T-helper 1 cell treated with Interleukin-12 subunit alpha and Interleukin-12 subunit beta and Interleukin-4 antibody, amounts not matched to agents 30 μg/mL and 1 μg/mL, for 36 hours (primary cell): Measurements from ENCODE around the gene CIROP.

Experiments
- H3K27ac Mint-ChIP-seq: one replicate; pipeline ENCODE4 v1.8.0; 2021; ENCODE audit warnings: mild to moderate bottlenecking, mixed read lengths
- H3K27me3 Mint-ChIP-seq: one replicate; pipeline ENCODE4 v1.8.0; 2021; ENCODE audit warnings: low read depth, mixed read lengths
- H3K36me3 Mint-ChIP-seq: one replicate; pipeline ENCODE4 v1.8.0; 2021; ENCODE audit warnings: low read depth, mixed read lengths
- H3K4me1 Mint-ChIP-seq: one replicate; pipeline ENCODE4 v1.8.0; 2021; ENCODE audit warnings: low read depth, mixed read lengths
- H3K4me3 Mint-ChIP-seq: one replicate; pipeline ENCODE4 v1.8.0; 2021; ENCODE audit warnings: mild to moderate bottlenecking, moderate library complexity, mixed read lengths
- H3K9me3 Mint-ChIP-seq: one replicate; pipeline ENCODE4 v1.8.0; 2021; ENCODE audit warnings: mixed read lengths

CIROP gene

DNA sequence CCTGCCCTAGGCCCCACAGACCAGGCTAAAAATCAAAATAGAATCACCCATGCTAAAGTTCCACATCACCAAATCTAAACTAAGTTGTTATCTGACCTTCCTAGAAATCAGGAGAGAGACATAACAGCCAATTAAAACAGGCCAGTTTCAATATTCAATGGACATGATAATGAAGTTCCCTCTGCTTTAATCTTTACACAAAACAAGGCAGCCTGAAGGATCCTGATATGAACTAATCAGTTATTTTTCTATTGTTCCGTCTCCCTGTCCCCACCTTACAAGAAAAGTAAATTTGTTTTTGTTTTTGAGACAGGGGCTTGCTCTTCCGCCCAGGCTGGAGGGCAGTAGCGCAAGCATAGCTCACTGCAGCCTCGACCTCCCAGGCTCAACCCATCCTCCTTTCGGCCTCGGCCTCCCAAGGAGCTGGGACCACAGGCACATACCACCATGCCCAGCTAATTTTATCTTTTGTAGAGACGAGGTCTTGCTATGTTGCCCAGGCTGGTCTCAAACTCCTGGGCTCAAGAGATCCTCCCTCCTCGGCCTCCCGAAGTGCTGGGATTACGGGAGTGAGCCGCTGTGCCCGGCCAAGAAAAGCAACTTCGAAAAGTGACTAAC is 19.7 kb upstream of the CIROP start:
- H3K4me1 Mint-ChIP-seq = peaks cover 27% of the 10 kb centered on the region
- peaks cover 20% of the 10 kb centered on the region for H3K27me3 Mint-ChIP-seq
- no peak overlapping the region for H3K4me3 Mint-ChIP-seq
- no peaks in the 10 kb centered on the region for H3K9me3 Mint-ChIP-seq
- H3K36me3 Mint-ChIP-seq = no peaks in the 10 kb centered on the region
- no peak overlapping the region for H3K27ac Mint-ChIP-seq

DNA sequence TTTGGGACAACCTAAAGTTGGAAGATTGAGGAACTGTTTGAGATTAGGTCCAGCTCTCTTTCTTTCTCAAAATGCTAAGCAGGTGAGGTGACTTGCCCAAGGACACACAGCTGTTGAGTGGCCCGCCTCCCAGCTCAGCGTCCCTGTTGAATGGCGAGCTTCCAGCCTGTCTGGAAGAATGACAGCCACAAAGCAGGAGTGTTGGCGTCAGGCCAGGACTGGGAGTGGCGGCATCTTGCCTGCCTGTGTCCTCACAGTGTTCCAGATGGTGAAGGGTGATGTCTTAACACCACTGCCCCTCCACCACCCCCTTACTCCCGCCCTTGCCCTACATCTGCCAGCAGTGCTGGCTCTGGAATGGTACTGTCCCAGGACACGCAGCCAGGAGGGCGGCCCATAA is 18.6 kb upstream of the CIROP start:
- Mint-ChIP-seq H3K36me3 (no peaks in the 10 kb centered on the region), H3K9me3 (no peaks in the 10 kb centered on the region), H3K4me3 (no peak overlapping the region), H3K27ac (no peak overlapping the region), H3K4me1 (peaks cover 29% of the 10 kb centered on the region), H3K27me3 (peaks cover 13% of the 10 kb centered on the region)

DNA sequence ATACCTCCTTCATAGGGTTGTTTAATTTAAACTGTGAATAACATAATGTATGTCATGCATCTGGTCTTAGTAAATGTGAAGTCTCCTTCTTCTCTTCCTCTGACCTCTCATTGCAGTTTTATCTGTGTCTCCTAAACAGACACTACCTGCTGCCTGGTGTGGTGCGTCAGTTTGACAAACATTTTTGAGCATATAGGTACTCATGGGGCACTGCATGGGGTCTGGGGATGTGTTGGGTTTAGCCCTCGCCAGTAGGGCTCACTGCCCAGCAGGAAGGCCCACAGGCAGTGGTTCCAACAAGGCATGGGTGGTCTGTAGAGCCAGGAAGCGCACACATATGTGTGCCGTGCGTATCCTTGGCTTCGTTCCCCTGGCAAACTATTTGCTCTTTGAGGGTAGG is 17.3 kb upstream of the CIROP start:
- Mint-ChIP-seq H3K27ac (no peak overlapping the region), H3K9me3 (no peaks in the 10 kb centered on the region), H3K4me1 (peaks cover 25% of the 10 kb centered on the region), H3K4me3 (no peak overlapping the region), H3K27me3 (peaks cover 13% of the 10 kb centered on the region), H3K36me3 (no peaks in the 10 kb centered on the region)

DNA sequence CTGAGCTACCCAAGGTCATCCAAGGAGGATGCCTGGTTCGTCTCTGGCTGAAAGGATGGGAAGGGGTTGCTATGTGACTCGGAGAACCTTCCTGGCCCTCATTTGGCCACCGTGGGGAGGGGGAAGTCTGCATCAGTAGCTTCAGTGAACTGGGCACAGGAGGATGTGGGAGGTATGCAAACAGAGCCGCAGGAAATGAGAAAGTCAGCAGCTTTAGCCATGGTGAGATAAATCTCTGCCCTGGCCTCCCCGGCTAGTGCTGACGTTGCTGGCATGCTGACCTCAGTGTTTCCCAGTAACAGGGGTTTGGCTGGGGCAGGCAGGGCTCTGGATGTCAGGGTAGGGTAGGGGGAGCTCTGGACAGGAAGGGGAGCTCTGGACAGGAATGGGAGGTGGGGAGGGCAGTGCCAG is 16.6 kb upstream of the CIROP start:
- Mint-ChIP-seq H3K4me1 (peaks cover 25% of the 10 kb centered on the region), H3K27me3 (peaks cover 13% of the 10 kb centered on the region), H3K9me3 (no peaks in the 10 kb centered on the region), H3K4me3 (no peak overlapping the region), H3K36me3 (no peaks in the 10 kb centered on the region), H3K27ac (no peak overlapping the region)

DNA sequence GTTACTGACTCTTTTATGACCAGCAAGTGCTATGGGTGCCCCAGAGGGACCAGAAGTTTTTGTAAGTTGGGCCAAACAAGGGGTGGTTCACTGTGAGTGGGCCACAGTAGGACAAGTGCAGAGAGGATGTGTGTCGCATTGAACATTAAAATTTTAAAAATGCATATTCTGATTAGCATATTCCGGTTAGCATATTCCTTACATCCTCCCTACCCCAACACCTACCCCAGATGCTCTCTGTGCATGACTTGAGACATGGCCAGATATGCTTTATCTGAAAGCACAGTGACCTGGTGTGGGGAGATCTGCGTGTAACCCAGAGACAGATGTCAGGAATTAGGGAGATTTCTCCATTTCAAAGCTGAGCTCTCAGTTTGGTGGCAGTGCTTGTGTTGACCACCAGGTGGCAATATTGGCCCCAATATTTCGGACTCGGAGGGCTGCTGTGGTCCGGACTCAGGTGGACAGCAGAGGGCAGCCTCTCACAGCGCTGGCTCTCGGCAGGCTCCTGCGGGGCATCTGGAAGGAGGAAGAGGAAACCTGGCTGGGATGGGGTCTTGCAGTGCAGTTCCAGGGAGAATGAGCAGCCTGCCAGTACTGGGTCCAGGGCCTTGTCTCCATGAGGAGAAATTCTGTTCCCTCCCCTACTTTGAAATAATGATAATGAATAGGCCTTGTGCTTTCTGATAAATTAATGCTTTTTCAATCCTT is 15.9 kb upstream of the CIROP start:
- Mint-ChIP-seq H3K27ac (peak overlapping the region; percentile 87), H3K9me3 (no peaks in the 10 kb centered on the region), H3K36me3 (no peaks in the 10 kb centered on the region), H3K27me3 (peaks cover 13% of the 10 kb centered on the region), H3K4me1 (peaks cover 25% of the 10 kb centered on the region), H3K4me3 (peak overlapping the region; percentile 52)

DNA sequence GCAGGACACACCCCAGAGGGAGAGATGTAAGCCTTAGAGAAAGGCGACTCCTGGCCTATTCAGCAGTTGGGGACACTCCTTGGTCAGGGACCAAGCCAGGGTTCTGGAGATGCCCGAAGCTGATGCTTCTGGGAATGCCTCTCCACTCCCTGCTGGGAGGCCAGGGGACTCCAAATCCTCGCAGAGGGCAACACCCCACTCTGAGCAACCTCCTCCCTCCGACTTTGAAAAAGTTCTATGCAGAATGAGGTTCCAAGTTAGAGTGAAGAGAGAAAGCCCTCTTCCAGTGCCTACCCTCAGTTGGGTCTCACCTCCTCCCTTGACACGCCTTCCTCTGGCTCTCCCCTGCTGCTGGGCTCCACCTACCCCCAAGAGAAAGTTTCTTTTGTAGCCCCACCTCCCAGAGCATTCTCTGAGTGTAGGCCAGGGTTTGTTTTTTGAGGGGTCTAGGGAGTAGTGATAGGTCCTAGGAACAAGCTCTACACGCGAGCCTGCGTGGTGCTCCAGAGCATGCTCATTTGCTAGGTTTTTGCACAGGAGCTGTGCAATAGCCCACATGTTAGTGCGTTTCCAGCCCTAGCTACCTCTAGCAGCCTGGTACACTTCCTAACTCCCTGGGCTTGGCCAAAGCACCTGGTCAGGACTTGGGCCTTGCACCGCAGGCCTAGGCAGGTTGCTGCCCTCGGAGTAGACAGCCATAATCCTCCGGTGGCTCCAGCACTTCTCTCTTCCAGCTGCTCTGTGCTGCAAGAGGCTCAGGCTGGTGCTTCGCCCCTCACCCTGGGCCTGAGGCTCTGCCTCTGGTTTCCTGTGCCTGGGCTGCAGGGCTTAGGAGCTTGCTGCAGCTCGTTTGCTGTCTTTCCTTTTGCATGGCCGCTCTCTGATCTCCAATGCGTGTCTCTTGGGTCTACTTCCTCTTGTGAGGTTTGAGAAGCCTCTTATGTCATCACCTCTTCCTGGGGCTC is 14.9 kb upstream of the CIROP start:
- Mint-ChIP-seq H3K27ac (peak overlapping the region; percentile 87), H3K36me3 (no peaks in the 10 kb centered on the region), H3K9me3 (no peaks in the 10 kb centered on the region), H3K4me3 (peak overlapping the region; percentile 40), H3K4me1 (peaks cover 29% of the 10 kb centered on the region), H3K27me3 (peaks cover 16% of the 10 kb centered on the region)

DNA sequence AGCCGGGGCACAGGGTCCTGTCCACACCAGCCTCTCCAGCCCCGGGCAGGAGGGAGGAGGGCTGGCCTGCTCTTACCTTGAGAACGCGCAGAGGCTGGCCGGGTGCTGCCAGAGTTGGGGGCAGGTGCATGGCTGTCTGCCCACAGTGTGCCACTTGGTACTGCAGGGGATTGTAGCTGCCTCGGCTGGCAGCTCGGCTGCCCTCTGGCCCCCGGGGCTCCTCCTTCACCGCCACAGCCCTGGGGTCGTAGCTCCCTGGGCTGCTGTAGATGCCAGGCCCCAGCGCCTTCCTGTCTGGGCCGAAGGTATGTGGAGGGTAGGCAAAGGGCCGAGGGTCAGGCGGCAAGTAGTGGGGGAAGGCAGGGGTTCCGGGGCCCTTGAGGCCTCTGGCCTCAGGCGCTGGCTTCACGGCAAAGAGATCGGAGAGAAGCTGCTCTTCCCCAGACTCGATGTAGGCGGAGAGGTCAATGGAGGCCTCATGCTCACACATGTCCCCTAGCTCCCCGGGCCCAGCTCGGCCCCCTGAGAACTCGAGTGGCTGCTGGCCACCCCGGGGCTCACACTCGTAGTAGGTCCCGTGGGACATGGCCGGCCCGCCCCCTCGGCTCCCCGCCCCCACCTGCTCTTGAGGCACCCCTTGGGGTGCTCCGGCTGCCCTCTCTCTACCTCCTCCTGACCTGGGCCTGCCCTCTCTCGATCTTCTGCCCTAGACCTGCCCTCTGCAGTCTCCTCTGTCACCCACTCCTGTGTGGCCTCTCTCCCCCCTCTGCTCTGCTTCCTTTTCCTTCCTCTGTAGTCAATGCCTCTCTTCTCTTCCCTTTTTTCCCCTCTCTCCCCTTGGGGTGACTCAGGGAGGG is 13.9 kb upstream of the CIROP start, which contains the start of gene CEBPE:
Gene CEBPE, minus strand, starts transcription at position 750 of the 857 bp plus-strand sequence. Its CDS starts 164 bp downstream, at position 586.
- H3K27me3 Mint-ChIP-seq = peaks cover 14% of the 10 kb centered on the region
- peaks cover 31% of the 10 kb centered on the region for H3K4me1 Mint-ChIP-seq
- H3K27ac Mint-ChIP-seq = peak within 1 kb of the TSS; percentile 87
- no peaks in the 10 kb centered on the region for H3K9me3 Mint-ChIP-seq
- H3K4me3 Mint-ChIP-seq = peak within 1 kb of the TSS; percentile 40
- no peaks in the 10 kb centered on the region for H3K36me3 Mint-ChIP-seq

DNA sequence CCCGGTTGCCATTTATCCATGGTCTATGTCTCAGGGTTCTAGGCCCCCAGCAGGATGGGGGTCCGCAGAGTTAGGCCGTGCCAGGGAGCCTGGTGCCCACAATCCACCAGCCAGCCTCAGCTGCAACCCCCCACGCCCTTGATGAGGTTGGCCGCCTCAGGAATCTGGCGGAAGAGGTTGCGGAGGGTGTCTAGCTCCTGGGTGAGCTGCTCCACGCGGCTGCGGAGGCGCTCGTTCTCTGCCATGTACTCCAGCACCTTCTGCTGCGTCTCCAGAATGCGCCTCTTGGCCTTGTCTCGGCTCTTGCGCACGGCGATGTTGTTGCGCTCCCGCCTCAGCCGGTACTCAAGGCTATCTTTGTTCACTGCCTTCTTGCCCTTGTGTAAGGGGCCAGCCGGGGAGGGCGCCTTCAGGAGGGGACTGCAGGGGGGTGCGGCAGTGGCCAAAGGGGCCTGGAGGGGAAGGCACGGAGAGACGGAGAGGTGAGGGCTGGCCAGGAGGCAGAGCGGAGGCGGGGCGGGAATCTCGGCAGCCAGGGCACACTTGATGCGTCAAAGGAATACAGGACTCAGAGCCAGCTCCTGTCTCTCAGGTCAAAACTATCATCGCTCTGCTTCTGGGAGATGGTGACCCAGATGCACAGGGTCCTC is 12.7 kb upstream of the CIROP start:
- H3K27ac Mint-ChIP-seq = no peak overlapping the region
- H3K27me3 Mint-ChIP-seq = peaks cover 8% of the 10 kb centered on the region
- no peaks in the 10 kb centered on the region for H3K9me3 Mint-ChIP-seq
- H3K4me1 Mint-ChIP-seq = peaks cover 31% of the 10 kb centered on the region
- H3K36me3 Mint-ChIP-seq = no peaks in the 10 kb centered on the region
- no peak overlapping the region for H3K4me3 Mint-ChIP-seq

DNA sequence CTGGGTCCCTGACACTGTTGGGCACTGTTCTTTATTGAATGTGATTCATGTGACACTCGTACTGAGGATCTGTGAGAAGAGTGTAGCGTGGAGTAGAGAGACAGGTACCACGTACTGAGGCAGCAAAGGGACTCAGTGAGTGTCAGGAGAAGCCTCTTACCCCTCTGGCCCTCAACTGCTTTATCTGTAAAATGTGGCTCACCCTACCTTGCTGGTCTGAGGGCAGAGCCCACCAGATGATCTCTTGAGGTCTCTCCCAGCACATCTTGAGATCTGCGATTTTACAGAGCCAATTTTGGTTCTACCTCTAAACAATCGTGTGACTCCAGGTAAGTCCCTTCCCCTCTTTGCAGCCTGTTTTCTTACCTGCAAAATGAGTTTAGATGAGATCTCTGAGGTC is 11.1 kb upstream of the CIROP start:
- H3K4me1 Mint-ChIP-seq = peaks cover 24% of the 10 kb centered on the region
- H3K36me3 Mint-ChIP-seq = no peaks in the 10 kb centered on the region
- no peaks in the 10 kb centered on the region for H3K9me3 Mint-ChIP-seq
- H3K4me3 Mint-ChIP-seq = no peak overlapping the region
- H3K27me3 Mint-ChIP-seq = peaks cover 8% of the 10 kb centered on the region
- no peak overlapping the region for H3K27ac Mint-ChIP-seq

DNA sequence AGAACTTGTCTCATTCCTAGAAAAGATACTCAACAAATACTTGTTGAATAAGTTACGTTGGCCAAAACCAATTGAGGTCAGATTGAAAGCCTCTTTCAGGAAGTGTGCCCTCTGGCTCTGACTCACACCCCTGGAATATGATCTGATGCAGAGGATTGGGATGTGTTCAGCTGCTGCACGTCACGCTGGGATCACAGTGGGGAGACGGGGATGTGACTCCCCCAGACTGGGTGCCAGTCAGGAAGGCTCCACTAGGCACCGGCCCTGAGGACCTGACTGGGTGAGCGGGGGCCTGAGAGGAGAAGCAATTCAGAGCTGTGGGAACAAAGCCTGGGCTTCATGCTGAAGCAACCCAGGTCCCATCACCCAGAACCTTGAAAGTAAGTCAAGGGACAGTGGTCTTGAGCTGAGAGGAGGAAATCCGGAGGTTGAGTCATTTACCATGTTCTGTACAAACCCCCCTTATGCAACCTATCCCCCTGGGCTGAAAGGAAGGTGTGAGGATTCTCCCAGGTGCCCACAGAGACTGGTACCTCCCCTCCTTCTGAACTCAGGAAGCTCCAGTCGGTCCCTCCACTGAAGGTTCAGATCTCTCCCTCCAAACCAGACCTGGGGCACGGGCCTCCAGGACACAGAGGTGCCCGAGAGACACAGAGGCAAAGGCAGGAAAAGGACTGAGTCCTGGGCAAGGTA is 10.4 kb upstream of the CIROP start:
- Mint-ChIP-seq H3K4me1 (peaks cover 17% of the 10 kb centered on the region), H3K27ac (no peak overlapping the region)

DNA sequence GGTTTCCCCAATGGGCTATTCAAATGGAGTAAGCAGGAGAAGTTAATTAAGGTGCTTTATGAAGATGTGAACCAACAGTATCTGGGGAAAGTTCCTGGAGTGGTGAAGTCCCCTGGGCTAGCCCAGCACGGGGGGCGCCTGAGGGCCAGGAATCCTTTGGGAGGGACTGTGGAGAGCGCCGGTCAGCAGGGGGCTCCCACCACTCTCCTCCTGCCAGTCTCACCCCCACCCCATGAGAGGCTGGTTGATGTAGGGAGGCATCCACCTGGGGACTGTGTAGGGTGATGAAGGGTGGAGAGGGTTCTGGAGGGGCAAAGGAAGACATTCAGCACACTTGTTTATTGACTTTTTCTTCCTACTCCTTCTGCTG is 9.9 kb upstream of the CIROP start:
- Mint-ChIP-seq H3K4me1 (peaks cover 13% of the 10 kb centered on the region), H3K9me3 (no peaks in the 10 kb centered on the region), H3K27ac (no peak overlapping the region), H3K36me3 (no peaks in the 10 kb centered on the region), H3K4me3 (no peak overlapping the region), H3K27me3 (peaks cover 8% of the 10 kb centered on the region)

More for the DNA sequence above, 10.4 kb upstream of the CIROP start:
- Mint-ChIP-seq H3K27me3 (peaks cover 8% of the 10 kb centered on the region), H3K36me3 (no peaks in the 10 kb centered on the region), H3K9me3 (no peaks in the 10 kb centered on the region), H3K4me3 (no peak overlapping the region)

DNA sequence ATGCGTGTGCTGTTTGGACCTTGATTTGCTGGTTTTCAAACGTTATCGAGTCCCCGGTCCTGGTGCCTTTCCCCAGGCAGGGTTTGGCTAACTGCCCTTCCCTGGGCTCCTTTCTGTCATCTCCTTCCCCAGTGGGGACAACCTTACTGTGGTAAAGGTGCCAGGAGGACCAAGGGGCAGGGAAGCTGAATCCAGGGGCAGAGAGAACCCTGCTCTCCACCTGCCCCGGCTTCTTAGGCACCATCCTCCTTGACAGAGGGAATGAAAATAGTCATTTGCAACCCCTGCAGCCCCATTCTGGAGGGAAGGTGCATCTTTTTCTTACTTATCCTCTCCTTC is 9.3 kb upstream of the CIROP start:
- H3K9me3 Mint-ChIP-seq = no peaks in the 10 kb centered on the region
- H3K27me3 Mint-ChIP-seq = peaks cover 8% of the 10 kb centered on the region
- H3K4me3 Mint-ChIP-seq = no peak overlapping the region
- H3K27ac Mint-ChIP-seq = no peak overlapping the region
- H3K4me1 Mint-ChIP-seq = peaks cover 7% of the 10 kb centered on the region
- H3K36me3 Mint-ChIP-seq = no peaks in the 10 kb centered on the region

DNA sequence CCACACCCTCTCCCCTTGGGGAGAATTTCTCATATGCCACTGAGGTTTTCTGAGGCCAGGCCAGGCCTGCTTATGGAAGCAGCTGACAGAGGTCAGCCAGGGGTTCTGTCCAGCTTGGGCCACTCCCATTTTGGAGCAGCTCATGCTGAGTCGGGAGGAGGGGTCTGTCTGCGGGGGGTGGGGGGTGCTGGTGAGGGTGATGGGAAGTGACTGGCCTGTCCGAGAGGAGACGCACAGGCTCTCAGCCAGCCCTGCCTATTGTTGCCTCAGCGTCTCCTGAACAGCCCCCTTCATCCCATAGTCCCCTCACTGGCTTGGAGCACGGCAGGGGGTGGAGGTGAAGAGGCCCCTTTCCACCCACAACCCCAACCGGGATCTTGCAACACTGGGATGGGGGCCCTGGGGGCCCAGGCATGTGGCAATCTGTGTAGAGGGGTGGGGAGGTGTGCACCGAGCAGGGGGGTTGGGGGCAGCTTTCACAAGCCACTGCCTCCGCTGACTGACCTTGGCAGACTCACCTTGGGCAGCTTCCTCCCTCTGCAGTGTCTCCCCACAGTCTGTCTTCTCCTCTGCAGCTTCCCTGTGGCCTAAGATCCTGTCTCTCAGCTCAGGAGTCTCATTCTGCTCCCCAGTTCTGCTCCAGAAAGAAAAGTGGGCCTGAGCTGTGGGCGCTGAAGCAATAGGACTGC is 8.8 kb upstream of the CIROP start:
- Mint-ChIP-seq H3K9me3 (no peaks in the 10 kb centered on the region), H3K27ac (no peak overlapping the region), H3K4me1 (peaks cover 6% of the 10 kb centered on the region), H3K27me3 (peaks cover 8% of the 10 kb centered on the region), H3K4me3 (no peak overlapping the region), H3K36me3 (no peaks in the 10 kb centered on the region)
